WTC11 (cell line): ENCODE data around the gene PAK1. TPM values are rescaled to one million over a fixed set of nuclear protein-coding genes. Genes with fewer than 3 reads are reported as not detected.

Experiments
- ATAC-seq: fragments of 200-7000 bp; cut with Tn5 transposase; 2 replicates; pipeline ENCODE4 v1.10.0; 2021; ENCODE audit warnings: mild to moderate bottlenecking, moderate library complexity
- Bru-seq: library from RNA; stranded (reverse); fragments of 400-500 nt; gene quantifications from one replicate; lab custom pipeline; 2021; lab: Mats Ljungman, UMichigan
- CTCF ChIA-PET: fragments of 300-600 bp; sonication (Branson Sonifier 250); formaldehyde crosslinking; loops from one replicate; lab custom pipeline; 2021; ENCODE audit warnings: antibody characterized with exemption; lab: Charles Lee
- POLR2A ChIA-PET: fragments of 350-600 bp; sonication (Branson Sonifier 250); formaldehyde crosslinking; loops from one replicate; lab custom pipeline; 2021; ENCODE audit warnings: antibody characterized with exemption; lab: Charles Lee
- DNase-seq: peaks from one replicate; pipeline ENCODE4 v3.0.0; 2021; ENCODE audit warnings: low spot score
- H3K27ac Mint-ChIP-seq: 2 replicates; pipeline ENCODE4 v1.8.0; 2021; ENCODE audit warnings: mixed read lengths
- H3K27me3 Mint-ChIP-seq: 2 replicates; pipeline ENCODE4 v1.8.0; 2021; ENCODE audit warnings: low read depth, mild to moderate bottlenecking, moderate library complexity, mixed read lengths
- H3K36me3 Mint-ChIP-seq: 2 replicates; pipeline ENCODE4 v1.8.0; 2021; ENCODE audit warnings: mixed read lengths
- H3K4me1 Mint-ChIP-seq: 2 replicates; pipeline ENCODE4 v1.8.0; 2022; ENCODE audit warnings: mixed read lengths
- H3K4me3 Mint-ChIP-seq: 2 replicates; pipeline ENCODE4 v1.8.0; 2021; ENCODE audit warnings: mild to moderate bottlenecking, moderate library complexity, mixed read lengths
- H3K9me3 Mint-ChIP-seq: 2 replicates; pipeline ENCODE4 v1.8.0; 2021; ENCODE audit warnings: mixed read lengths
- ARID4B ChIP-seq: sonication (generic); formaldehyde crosslinking; IDR thresholded peaks from 2 replicates; pipeline ENCODE4 v1.8.0; 2023; ENCODE audit warnings: missing genetic modification reagents, mild to moderate bottlenecking, borderline replicate concordance
- ATF3 ChIP-seq: sonication (generic); formaldehyde crosslinking; conservative IDR thresholded peaks from 2 replicates; pipeline ENCODE4 v1.8.1; 2022; ENCODE audit warnings: mild to moderate bottlenecking, missing genetic modification reagents
- CREB1 ChIP-seq: sonication (generic); formaldehyde crosslinking; IDR thresholded peaks from 2 replicates; pipeline ENCODE4 v1.8.0; 2023; ENCODE audit warnings: mild to moderate bottlenecking, missing genetic modification reagents
- CTCF ChIP-seq: fragments of 200-600 bp; IDR thresholded peaks from 2 replicates; pipeline ENCODE4 v1.8.0; 2022; ENCODE audit warnings: antibody characterized with exemption
- FOXJ3 ChIP-seq: sonication (generic); formaldehyde crosslinking; IDR thresholded peaks from 2 replicates; pipeline ENCODE4 v1.9.0; 2021; ENCODE audit warnings: missing genetic modification reagents, mild to moderate bottlenecking, borderline replicate concordance
- GABPB1 ChIP-seq: sonication (generic); formaldehyde crosslinking; IDR thresholded peaks from 2 replicates; pipeline ENCODE4 v1.8.1; 2023; ENCODE audit warnings: mild to moderate bottlenecking, missing genetic modification reagents
- GTF2I ChIP-seq: fragments of 250-450 bp; sonication (Bioruptor Pico); conservative IDR thresholded peaks from 2 replicates; pipeline ENCODE4 v1.4.0; 2021; ENCODE audit warnings: mild to moderate bottlenecking
- MYBL2 ChIP-seq: sonication (generic); formaldehyde crosslinking; IDR thresholded peaks from 2 replicates; pipeline ENCODE4 v1.8.1; 2023; ENCODE audit warnings: mild to moderate bottlenecking, moderate library complexity, missing genetic modification reagents
- NFATC4 ChIP-seq: fragments of 250-450 bp; sonication (Bioruptor Pico); IDR thresholded peaks from 2 replicates; pipeline ENCODE4 v1.9.0; 2021; ENCODE audit warnings: mild to moderate bottlenecking
- PRDM15 ChIP-seq: sonication (generic); formaldehyde crosslinking; IDR thresholded peaks from 2 replicates; pipeline ENCODE4 v1.8.0; 2022; ENCODE audit warnings: missing genetic modification reagents
- PREB ChIP-seq: sonication (generic); formaldehyde crosslinking; IDR thresholded peaks from 2 replicates; pipeline ENCODE4 v1.8.1; 2022; ENCODE audit warnings: mild to moderate bottlenecking, missing genetic modification reagents, moderate library complexity, borderline replicate concordance
- SMAD3 ChIP-seq: sonication (generic); formaldehyde crosslinking; IDR thresholded peaks from 2 replicates; pipeline ENCODE4 v1.8.0; 2022; ENCODE audit warnings: missing genetic modification reagents, mild to moderate bottlenecking, borderline replicate concordance
- SMAD4 ChIP-seq: sonication (generic); formaldehyde crosslinking; IDR thresholded peaks from 2 replicates; pipeline ENCODE4 v1.8.0; 2022; ENCODE audit warnings: mild to moderate bottlenecking, missing genetic modification reagents
- TEAD1 ChIP-seq: sonication (generic); formaldehyde crosslinking; IDR thresholded peaks from 2 replicates; pipeline ENCODE4 v1.8.0; 2022; ENCODE audit warnings: mild to moderate bottlenecking, missing genetic modification reagents
- TP53 ChIP-seq: sonication (generic); formaldehyde crosslinking; IDR thresholded peaks from 2 replicates; pipeline ENCODE4 v1.8.1; 2023; ENCODE audit warnings: mild to moderate bottlenecking, missing genetic modification reagents
- ZBTB21 ChIP-seq: sonication (generic); formaldehyde crosslinking; IDR thresholded peaks from 2 replicates; pipeline ENCODE4 v1.8.1; 2023; ENCODE audit warnings: mild to moderate bottlenecking, missing genetic modification reagents, borderline replicate concordance
- ZNF532 ChIP-seq: fragments of 250-450 bp; sonication (Bioruptor Pico); IDR thresholded peaks from 2 replicates; pipeline ENCODE4 v1.9.0; 2021; ENCODE audit warnings: mild to moderate bottlenecking, borderline replicate concordance
- long read RNA-seq, 3 experiments: library from RNA in 1 of 3; library from capped mRNA in 1 of 3; library from polyadenylated mRNA in 1 of 3; unstranded in 2 of 3; stranded (forward) in 1 of 3; transcript quantifications; one replicate each; pipeline ENCODE4 v2.0.0, GENCODE V29; 2021
- total RNA-seq: library from RNA; stranded (reverse); gene quantifications from 3 replicates; pipeline ENCODE4 v1.2.3, GENCODE V29; 2021

Gene PAK1
- 160 to 191 TPM (median 166 TPM) in 3 replicates for total RNA-seq
- Bru-seq, nascent RNA, result percentile 93 among the genes with signal in this experiment
- long read RNA-seq, experiment 1, transcript PAK1-201 (16 exons, 2,543 nt), result minor isoform, 46 of 725 reads
- long read RNA-seq, experiment 1, transcript PAK1-202 (15 exons, 3,737 nt), result major isoform, 227 of 725 reads
- long read RNA-seq, experiment 1, partial matches to known transcripts, result 74 of 725 reads
- long read RNA-seq, experiment 1, other reads (novel, unspliced or antisense), result 378 of 725 reads
- long read RNA-seq, experiment 2, transcript PAK1-202 (15 exons, 3,737 nt), result major isoform, 43 of 227 reads
- long read RNA-seq, experiment 2, transcript PAK1-201 (16 exons, 2,543 nt), result minor isoform, 7 of 227 reads
- long read RNA-seq, experiment 2, partial matches to known transcripts, result 57 of 227 reads
- long read RNA-seq, experiment 2, other reads (novel, unspliced or antisense), result 120 of 227 reads
- long read RNA-seq, experiment 3, transcript PAK1-202 (15 exons, 3,737 nt), result major isoform, 27 of 81 reads
- long read RNA-seq, experiment 3, partial matches to known transcripts, result 9 of 81 reads
- long read RNA-seq, experiment 3, other reads (novel, unspliced or antisense), result 44 of 81 reads

- peaks cover 63% of the 10 kb centered on the region for H3K4me1 Mint-ChIP-seq
- H3K27ac Mint-ChIP-seq, result peak within 1 kb of the TSS; percentile 100
- DNase-seq, result peak; percentile 95
- H3K36me3 Mint-ChIP-seq, result no peaks in the 10 kb centered on the region
- peak; percentile 82 for ATAC-seq
- 0 out of 2 replicates have a peak, but pooled peaks cover 4% of the 10 kb centered on the region for H3K9me3 Mint-ChIP-seq
- peak within 1 kb of the TSS; percentile 90 for H3K4me3 Mint-ChIP-seq
- ChIA-PET CTCF (interaction anchor here (0.7 to 2.6 kb wide), 4 partner anchors 60 to 665 kb away, joined by 3 to 14 read pairs (median 6); partner anchors contain the start of gene ALG8), POLR2A (interaction anchor here (0.8 kb wide), 1 partner anchor 16 kb away, joined by 3 read pairs; no protein-coding TSS in a partner anchor)
- H3K27me3 Mint-ChIP-seq, result no peaks in the 10 kb centered on the region; the same call in 1 of the 2 replicates
- TF ChIP-seq GABPB1 (CRISPR knock-in tag) (0 out of 2 replicates have a peak, but pooled peaks have one; percentile 9), CTCF (no peak), FOXJ3 (CRISPR knock-in tag) (no peak), SMAD3 (no peak), TP53 (CRISPR knock-in tag) (no peak), ZBTB21 (CRISPR knock-in tag) (peak; percentile 100), NFATC4 (no peak), GTF2I (no peak), ATF3 (peak; percentile 86), SMAD4 (CRISPR knock-in tag) (no peak), PRDM15 (CRISPR knock-in tag) (no peak), CREB1 (CRISPR knock-in tag) (0 out of 2 replicates have a peak, but pooled peaks have one; percentile 47), TEAD1 (no peak), ZNF532 (CRISPR knock-in tag) (no peak), MYBL2 (peak; percentile 60; the same call in 1 of the 2 replicates), PREB (CRISPR knock-in tag) (no peak), ARID4B (CRISPR knock-in tag) (no peak)
These were observed at the start of gene PAK1 for GRCh38 chr11:77473801-77474683. Gene PAK1, minus strand, starts transcription at chr11:77474094. Its CDS starts 81,574 bp downstream, at chr11:77392520.
